HL-60 (cell line): ENCODE data around the gene NUPR2.
"Not testable (repeated sequence)": the region's sequence is repeated elsewhere in the genome, so short reads cannot be mapped to it uniquely, and the experiment has no call there.

Source experiments
- CTCF ChIP-seq: IDR thresholded peaks from one replicate; pipeline ENCODE4 v1.5.1; 2011; ENCODE audit warnings: low read length, control low read depth, inconsistent platforms; ENCODE audit not compliant: insufficient read depth
- GABPA ChIP-seq: IDR thresholded peaks from 2 replicates; pipeline ENCODE4 v1.6.1; 2012; ENCODE audit warnings: low read depth
- POLR2AphosphoS5 ChIP-seq: IDR thresholded peaks from 2 replicates; pipeline ENCODE4 v1.6.1; 2012; ENCODE audit warnings: low read depth
- REST ChIP-seq: IDR thresholded peaks from 2 replicates; pipeline ENCODE4 v1.6.1; 2012; ENCODE audit warnings: low read depth; ENCODE audit not compliant: insufficient replicate concordance

GRCh38 chr7:56080726-56081435 lies 35.3 kb downstream of the NUPR2 start:
- TF ChIP-seq REST, CTCF, POLR2AphosphoS5, GABPA: not testable (repeated sequence)
